GM12892 (cell line): ENCODE results near the gene GMPR2.
"Not testable (repeated sequence)": the region's sequence is repeated elsewhere in the genome, so short reads cannot be mapped to it uniquely, and the experiment has no call there.

Experiments
- DNase-seq: peaks from one replicate; pipeline ENCODE4 v3.0.0; 2011; ENCODE audit not compliant: insufficient read length
- FAIRE-seq: peaks from 2 replicates; lab custom pipeline; 2011; peaks lifted over from hg19 to GRCh38; lab: Jason Lieb, UNC
- POLR2A ChIP-seq: IDR thresholded peaks from 2 replicates; pipeline ENCODE4 v1.6.1; 2011; ENCODE audit warnings: low read depth, low read length, control low read depth
- POLR2AphosphoS5 ChIP-seq: IDR thresholded peaks from 2 replicates; pipeline ENCODE4 v1.6.1; 2011; ENCODE audit warnings: low read depth, low read length, control low read depth
- TAF1 ChIP-seq: IDR thresholded peaks from 2 replicates; pipeline ENCODE4 v1.6.1; 2011; ENCODE audit warnings: low read depth, mild to moderate bottlenecking, control low read depth, low read length, borderline replicate concordance

GMPR2 gene

GRCh38 chr14:24206260-24207103 lies 26.2 kb upstream of the GMPR2 start:
- no peak for DNase-seq
- no peak for FAIRE-seq
- TF ChIP-seq POLR2AphosphoS5 (no peak), TAF1 (no peak), POLR2A (no peak)

GRCh38 chr14:24207104-24207551 lies 25.6 kb upstream of the GMPR2 start:
- no peak for DNase-seq
- FAIRE-seq = no peak
- TF ChIP-seq POLR2A = no peak
- TF ChIP-seq TAF1 = no peak
- TF ChIP-seq POLR2AphosphoS5 = no peak

DNA sequence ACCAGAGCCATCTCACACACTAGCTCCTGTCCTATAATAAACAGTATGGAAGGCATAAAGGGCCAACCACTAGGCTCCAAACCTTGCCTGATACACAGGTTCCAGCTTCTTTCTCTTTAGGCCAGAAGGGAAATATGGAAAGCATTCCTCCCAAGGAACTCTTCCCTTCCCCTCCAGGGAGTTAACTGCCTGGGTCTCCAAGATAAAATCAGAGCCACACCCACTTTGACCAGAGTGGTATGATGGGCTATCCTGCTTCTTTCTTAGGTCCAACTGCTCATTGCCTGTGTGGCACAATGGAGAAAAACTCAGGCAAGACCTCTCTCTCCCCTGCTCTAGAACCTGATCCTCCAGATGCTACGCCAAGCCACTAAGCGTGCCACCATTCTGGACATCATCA lies 25.1 kb upstream of the GMPR2 start:
- DNase-seq (no peak), FAIRE-seq (no peak)
- TF ChIP-seq POLR2AphosphoS5 = no peak
- TF ChIP-seq POLR2A = no peak
- TF ChIP-seq TAF1 = no peak

- TF ChIP-seq POLR2A = no peak
- TF ChIP-seq POLR2AphosphoS5 = no peak; the same call in 1 of the 2 replicates
- TF ChIP-seq TAF1 = no peak
- FAIRE-seq (no peak), DNase-seq (no peak)
Measured at GRCh38 chr14:24211311-24211710, 21.4 kb upstream of the GMPR2 start.

DNA sequence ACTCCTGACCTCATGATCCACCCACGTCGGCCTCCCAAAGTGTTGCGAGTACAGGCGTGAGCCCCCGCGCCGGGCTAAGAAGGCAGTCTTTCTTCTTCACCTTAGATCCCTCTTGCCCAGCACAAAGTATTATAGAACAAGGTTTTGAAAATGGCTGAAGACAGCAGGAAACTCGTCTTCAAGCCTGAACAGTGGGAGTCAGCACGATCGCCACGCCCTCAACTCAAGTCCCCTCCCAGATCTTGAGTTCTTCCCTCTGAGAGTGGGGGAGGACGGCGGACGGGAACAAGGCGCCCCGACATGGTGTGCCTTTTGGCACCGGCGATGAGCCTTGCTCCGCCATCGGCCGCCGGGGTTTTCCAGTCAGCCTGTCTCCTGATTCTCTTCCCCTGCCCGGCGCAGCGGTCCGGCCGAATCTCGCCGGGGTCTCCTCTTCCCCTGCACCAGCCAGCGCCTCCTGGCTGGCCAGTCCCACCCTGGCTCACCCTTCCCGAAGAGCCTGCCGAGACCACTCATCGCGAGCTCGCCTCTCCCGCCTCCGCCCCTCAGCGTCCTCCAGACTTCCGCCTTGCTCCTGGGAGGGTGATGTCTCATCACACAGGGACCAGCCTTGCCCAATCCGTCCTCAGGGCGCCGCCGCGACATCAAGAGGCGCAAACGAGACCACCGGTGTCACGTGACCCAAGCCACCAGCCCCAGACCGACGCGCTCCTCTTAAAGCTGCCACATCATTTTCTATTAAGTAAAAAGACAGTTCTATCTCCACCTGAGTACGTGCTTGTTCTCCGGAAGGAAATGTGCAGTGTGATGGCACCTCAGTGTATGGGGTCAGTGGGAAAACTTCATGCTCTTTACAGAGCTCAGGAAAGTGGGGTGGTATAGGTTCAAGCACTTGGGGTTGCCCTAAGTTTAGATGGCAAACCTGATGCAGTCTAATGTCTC lies 19.5 kb upstream of the GMPR2 start, which contains the start of gene CHMP4A:
Gene CHMP4A, minus strand, starts transcription at position 565 of the 942 bp plus-strand sequence. Its CDS starts 49 bp downstream, at position 516.
- TF ChIP-seq TAF1 (peak; percentile 28; the same call in 1 of the 2 replicates), POLR2A (peak; percentile 98), POLR2AphosphoS5 (peak; percentile 97)
- peak; percentile 90 for DNase-seq
- FAIRE-seq = peak; percentile 93

DNA sequence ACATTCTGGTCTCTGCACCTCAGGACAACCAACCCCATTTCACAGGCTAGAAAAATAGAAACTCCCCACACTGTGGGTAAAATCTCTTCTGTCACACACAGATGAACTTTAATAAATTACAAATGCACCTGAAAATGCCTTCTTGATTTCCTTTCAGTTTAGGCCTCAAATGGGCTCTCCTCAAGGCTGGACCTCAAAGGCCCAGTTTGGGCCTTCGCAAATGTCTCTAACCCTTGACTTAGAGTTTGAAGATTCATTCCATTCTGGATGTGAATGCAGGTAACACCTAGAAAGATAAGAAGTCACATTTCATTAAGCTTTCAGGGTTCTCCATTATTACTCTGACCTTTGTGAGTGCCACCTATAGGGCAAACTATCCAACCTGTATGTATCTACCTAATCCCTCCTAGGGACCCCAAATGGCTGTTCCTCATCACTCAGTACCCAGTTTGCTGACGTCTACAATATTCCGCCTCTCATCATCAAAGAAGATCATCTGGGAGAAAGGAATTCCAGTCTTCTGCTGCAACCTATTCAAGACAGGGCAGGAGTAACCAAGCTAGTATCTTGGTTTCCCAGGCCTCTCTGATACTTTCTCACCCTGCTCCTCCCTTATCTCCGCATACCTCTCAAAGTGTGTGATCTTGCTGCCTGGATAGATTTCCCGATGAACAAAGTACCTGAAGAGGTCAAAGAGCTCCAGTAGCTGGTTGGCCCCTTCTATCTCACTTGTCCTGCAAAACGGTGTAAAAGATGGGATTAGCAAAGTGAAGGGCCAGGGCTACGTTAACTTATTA lies 18.7 kb upstream of the GMPR2 start:
- FAIRE-seq (no peak), DNase-seq (no peak)

DNA sequence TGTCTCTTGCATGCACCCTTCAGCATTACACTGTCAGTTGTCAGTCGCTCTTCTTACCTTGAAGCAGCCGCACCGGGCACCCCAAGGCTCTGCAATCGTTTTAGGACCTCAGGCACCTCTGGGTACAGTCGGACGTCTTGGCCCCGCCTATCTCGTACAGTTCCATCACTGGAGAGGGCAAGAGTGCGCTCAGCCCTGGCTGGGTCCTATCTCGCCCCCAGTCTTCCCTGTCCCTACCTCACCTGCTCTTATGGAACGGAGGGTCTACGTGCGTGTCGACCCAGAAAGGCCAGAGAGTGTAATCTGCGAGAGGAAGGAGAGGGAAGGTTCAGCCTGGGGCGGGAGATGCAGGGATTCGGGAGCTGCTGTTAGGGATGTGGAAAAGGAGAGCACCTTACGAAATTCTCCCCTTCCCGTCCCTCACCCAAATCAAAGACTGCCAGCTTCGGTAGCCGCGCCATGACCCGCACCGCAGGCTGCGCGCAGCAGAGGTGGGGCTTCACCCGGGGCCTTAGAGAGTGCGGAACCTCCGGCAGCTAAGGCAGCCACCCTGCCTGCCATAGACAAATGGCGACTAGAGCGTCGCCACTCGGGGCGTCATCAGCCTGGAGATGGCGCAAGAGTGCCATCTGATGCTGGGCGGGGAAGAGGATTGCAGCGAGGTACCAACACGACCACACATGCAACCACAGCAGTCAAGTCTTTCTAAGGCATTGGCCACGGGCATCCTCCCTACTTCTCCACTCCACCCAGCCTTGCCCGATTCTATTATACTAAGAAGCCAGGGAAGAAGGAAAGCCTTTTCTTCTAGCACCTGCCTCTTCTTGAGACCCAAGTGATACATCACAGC lies 17.0 kb upstream of the GMPR2 start, which contains the start of gene MDP1:
Gene MDP1, minus strand, starts transcription at position 572 of the 850 bp plus-strand sequence. Its CDS starts 111 bp downstream, at position 461.
- TF ChIP-seq POLR2A (peak; percentile 92), TAF1 (peak; percentile 80), POLR2AphosphoS5 (peak; percentile 90; the same call in 1 of the 2 replicates)
- DNase-seq (peak; percentile 81), FAIRE-seq (peak; percentile 93)

More for the DNA sequence above, 18.7 kb upstream of the GMPR2 start:
- no peak for TF ChIP-seq TAF1
- TF ChIP-seq POLR2A = no peak
- TF ChIP-seq POLR2AphosphoS5 = no peak

- FAIRE-seq (no peak), DNase-seq (no peak)
- no peak for TF ChIP-seq TAF1
- no peak for TF ChIP-seq POLR2A
- TF ChIP-seq POLR2AphosphoS5 = no peak
Measured at GRCh38 chr14:24216345-24216699, 16.4 kb upstream of the GMPR2 start.

GRCh38 chr14:24216876-24217275 lies 15.9 kb upstream of the GMPR2 start:
- FAIRE-seq, DNase-seq: not testable (repeated sequence)

DNA sequence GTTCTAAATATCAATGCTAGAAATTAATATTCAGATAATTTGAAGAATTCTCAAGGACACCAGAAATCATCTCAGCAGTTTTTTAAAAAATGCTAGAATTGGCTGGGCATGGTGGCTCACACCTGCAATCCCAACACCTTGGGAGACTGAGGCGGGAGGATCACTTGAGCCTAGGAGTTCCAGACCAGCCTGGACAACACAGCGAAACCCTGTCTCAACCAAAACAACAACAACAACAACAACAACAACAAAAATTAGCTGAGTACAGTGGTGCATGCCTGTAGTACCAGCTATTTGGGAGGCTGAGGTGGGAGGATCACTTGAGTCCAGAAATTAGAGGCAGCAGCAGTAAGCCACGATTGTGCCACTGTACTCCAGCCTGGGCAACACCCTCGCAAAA lies 13.6 kb upstream of the GMPR2 start:
- no peak for FAIRE-seq
- no peak for DNase-seq
- TF ChIP-seq TAF1 (no peak), POLR2AphosphoS5 (no peak), POLR2A (no peak)
